ENCODE data around the gene DNAJC15.
A peak's percentile ranks its signal among the peaks of the same experiment; 100 is the strongest.

DNAJC15 gene

GRCh38 chr13:43086181-43086580, 62.8 kb downstream of the DNAJC15 start:
- ChIA-PET CTCF (interaction anchor here (1.1 to 5.5 kb wide), 5 partner anchors 24 to 249 kb away, joined by 3 to 27 read pairs (median 4); no protein-coding TSS in a partner anchor), POLR2A (no interaction called here)
- no peak overlapping the region for H3K27ac ChIP-seq (ENCODE audit: extremely low read depth, low read depth, low read length)
- H3K4me3 ChIP-seq (ENCODE audit: low read depth, low read length): no peak overlapping the region
- H3K9me3 ChIP-seq (ENCODE audit: control insufficient read depth, insufficient read depth, low read depth, low read length): no peaks in the 10 kb centered on the region
- H3K4me1 ChIP-seq (ENCODE audit: control insufficient read depth, insufficient read depth, low read length): no peaks in the 10 kb centered on the region
- H3K36me3 ChIP-seq (ENCODE audit: control insufficient read depth in 2 of 2, insufficient read depth in 1 of 2, low read length in 2 of 2): no peaks in the 10 kb centered on the region
- TF ChIP-seq ZNF530 (tag by site-specific recombination; IDR thresholded peaks at IDR 0.05; ENCODE audit: low read depth) (no peak), ZNF426 (tag by site-specific recombination; IDR thresholded peaks at IDR 0.05) (no peak), ZNF843 (tag by site-specific recombination; IDR thresholded peaks at IDR 0.05) (no peak), ZBTB8A (tag by site-specific recombination; IDR thresholded peaks at IDR 0.05) (no peak), BCL11A (tag by site-specific recombination; IDR thresholded peaks at IDR 0.05; ENCODE audit: low read depth) (no peak), ZNF701 (tag by site-specific recombination; IDR thresholded peaks at IDR 0.05) (no peak), ZNF302 (tag by site-specific recombination; IDR thresholded peaks at IDR 0.05; ENCODE audit: low read depth) (no peak), CTCF (tag by site-specific recombination; IDR thresholded peaks at IDR 0.05) (no peak), ZNF169 (tag by site-specific recombination; IDR thresholded peaks at IDR 0.05) (no peak), ZNF155 (tag by site-specific recombination; IDR thresholded peaks at IDR 0.05) (no peak), ZNF121 (tag by site-specific recombination; IDR thresholded peaks at IDR 0.05) (no peak), ZNF501 (tag by site-specific recombination; IDR thresholded peaks at IDR 0.05) (no peak), ZNF776 (tag by site-specific recombination; IDR thresholded peaks at IDR 0.05; ENCODE audit: borderline replicate concordance) (no peak)

GRCh38 chr13:43088093-43088511, 64.7 kb downstream of the DNAJC15 start:
- CTCF ChIA-PET: interaction anchor here (1.9 kb wide), 1 partner anchor 119 kb away, joined by 6 read pairs; no protein-coding TSS in a partner anchor
- TF ChIP-seq ZNF776 (tag by site-specific recombination; IDR thresholded peaks at IDR 0.05; ENCODE audit: borderline replicate concordance) (no peak), ZNF837 (tag by site-specific recombination; IDR thresholded peaks at IDR 0.05) (no peak), ZNF514 (tag by site-specific recombination; IDR thresholded peaks at IDR 0.05) (no peak), ZNF830 (tag by site-specific recombination; IDR thresholded peaks at IDR 0.05; ENCODE audit: low read depth) (no peak), ZNF133 (tag by site-specific recombination; IDR thresholded peaks at IDR 0.05) (no peak)
- POLR2A ChIA-PET: no interaction called here
- Histone ChIP-seq H3K9me3 (ENCODE audit: control insufficient read depth, insufficient read depth, low read depth, low read length) (no peaks in the 10 kb centered on the region), H3K4me3 (ENCODE audit: low read depth, low read length) (no peak overlapping the region), H3K4me1 (ENCODE audit: control insufficient read depth, insufficient read depth, low read length) (no peaks in the 10 kb centered on the region), H3K36me3 (ENCODE audit: control insufficient read depth in 2 of 2, insufficient read depth in 1 of 2, low read length in 2 of 2) (no peaks in the 10 kb centered on the region), H3K27ac (ENCODE audit: extremely low read depth, low read depth, low read length) (no peak overlapping the region)

GRCh38 chr13:43089912-43090498, 66.6 kb downstream of the DNAJC15 start:
- Histone ChIP-seq H3K4me3 (ENCODE audit: low read depth, low read length) (no peak overlapping the region), H3K9me3 (ENCODE audit: control insufficient read depth, insufficient read depth, low read depth, low read length) (no peaks in the 10 kb centered on the region), H3K4me1 (ENCODE audit: control insufficient read depth, insufficient read depth, low read length) (no peaks in the 10 kb centered on the region), H3K36me3 (ENCODE audit: control insufficient read depth in 2 of 2, insufficient read depth in 1 of 2, low read length in 2 of 2) (no peaks in the 10 kb centered on the region), H3K27ac (ENCODE audit: extremely low read depth, low read depth, low read length) (no peak overlapping the region)
- POLR2A ChIA-PET: no interaction called here
- CTCF ChIA-PET: no interaction called here
- TF ChIP-seq ZNF549 (tag by site-specific recombination; IDR thresholded peaks at IDR 0.05) (peak; percentile 98), SP2 (tag by site-specific recombination; IDR thresholded peaks at IDR 0.05) (no peak)

Data from HEK293 (cell line).